Measurements from ENCODE around the gene USP49.

Gene USP49

DNA sequence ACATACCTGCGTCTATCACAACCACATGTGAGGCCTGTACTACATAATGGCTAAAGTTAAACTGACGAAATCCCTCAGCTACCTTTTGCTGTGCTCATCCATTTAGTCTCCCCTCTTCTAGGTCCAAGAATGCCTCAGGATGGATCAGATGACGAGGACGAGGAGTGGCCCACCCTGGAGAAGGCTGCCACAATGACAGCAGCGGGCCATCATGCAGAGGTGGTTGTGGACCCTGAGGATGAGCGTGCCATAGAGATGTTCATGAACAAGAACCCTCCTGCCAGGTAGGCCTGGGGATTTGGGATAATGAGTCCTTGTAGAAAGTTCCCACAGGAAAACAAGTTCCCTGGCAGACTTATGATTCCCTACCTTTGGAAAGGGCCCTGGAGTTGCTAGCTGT, 32.1 kb upstream of the USP49 start:
- DNase-seq = no peak

DNA sequence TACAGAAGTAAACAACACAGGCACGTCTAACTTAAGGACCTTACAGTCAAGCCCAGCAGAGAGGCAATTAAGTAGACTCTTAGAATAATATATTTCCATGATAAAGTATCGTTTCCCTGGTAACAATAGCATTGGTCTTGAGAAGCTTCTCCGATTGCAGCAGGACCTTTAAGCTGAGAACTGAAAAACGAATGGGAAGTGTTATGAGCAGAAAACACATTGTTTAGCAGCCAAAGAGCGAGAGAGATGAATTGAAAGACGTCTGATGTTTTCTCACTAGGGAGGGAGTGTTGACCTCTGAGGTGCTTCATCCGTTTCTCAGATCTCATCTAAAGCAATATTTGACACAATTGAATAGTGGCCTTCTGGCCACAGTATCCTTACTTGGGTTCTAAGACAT, 27.0 kb upstream of the USP49 start:
- no peak for DNase-seq

DNA sequence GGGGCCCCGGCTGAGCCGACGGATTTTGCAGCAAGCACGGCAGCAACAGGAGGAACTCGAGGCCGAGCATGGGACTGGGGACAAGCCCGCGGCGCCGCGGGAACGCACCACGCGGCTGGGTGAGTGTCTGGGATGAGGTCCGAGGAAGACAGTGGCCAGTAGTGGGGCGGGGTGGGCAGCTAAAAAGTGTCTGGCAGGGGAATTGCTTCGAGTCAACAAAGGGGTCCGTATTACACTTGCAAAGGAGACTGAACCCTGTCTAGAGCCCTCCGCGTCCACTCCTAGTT, 26.5 kb upstream of the USP49 start:
- DNase-seq = no peak

GRCh38 chr6:41920921-41921711, 25.9 kb upstream of the USP49 start, which contains the start of the genes BYSL and MED20:
TSS of gene BYSL (plus strand) at chr6:41921499. CDS start at chr6:41921563, 64 bp downstream.
TSS of gene MED20 (minus strand) at chr6:41921139. CDS start at chr6:41921018, 121 bp downstream.
- DNase-seq = peak; percentile 96

DNA sequence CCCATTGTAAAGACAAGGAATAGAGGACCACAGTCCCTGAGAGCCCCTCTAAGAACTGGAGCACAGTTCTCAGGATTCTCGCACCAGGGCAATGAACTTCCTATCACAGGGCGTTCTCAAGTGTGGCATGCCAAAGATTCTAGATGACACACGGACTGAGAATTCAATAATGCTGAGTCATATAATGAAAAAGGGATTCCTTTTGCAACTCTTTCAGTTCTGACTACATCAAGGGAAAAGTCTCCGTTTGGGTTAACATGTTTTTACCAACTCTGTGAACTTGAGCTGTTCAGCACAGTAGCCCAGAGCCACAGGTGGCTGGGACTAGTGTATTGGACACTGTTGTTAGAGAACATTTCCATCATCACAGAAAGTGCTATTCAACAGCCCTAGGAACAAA, 22.4 kb upstream of the USP49 start:
- no peak for DNase-seq

- DNase-seq = no peak
These were observed 19.8 kb upstream of the USP49 start for GRCh38 chr6:41914869-41915530.

DNA sequence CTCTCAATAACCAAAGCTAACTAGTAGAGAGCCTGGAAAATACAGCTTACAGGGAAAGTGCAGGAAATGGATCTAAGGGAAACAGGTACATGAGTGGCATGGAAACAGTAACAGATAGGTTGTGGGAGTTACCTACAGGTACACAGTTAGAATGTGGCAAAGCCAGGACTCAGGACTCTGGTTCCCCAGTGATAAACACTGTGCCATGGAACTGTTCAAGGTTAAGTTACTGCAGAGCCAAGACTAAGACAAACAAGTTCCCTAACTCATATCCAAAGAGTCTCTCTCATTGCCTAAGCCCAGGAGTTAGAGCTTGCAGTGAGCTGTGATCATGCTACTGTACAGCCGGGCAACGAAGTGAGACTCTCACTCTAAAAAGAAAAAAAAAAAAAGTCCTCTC, 19.2 kb upstream of the USP49 start:
- DNase-seq = no peak

GRCh38 chr6:41909727-41910126, 14.6 kb upstream of the USP49 start:
- no peak for DNase-seq

DNA sequence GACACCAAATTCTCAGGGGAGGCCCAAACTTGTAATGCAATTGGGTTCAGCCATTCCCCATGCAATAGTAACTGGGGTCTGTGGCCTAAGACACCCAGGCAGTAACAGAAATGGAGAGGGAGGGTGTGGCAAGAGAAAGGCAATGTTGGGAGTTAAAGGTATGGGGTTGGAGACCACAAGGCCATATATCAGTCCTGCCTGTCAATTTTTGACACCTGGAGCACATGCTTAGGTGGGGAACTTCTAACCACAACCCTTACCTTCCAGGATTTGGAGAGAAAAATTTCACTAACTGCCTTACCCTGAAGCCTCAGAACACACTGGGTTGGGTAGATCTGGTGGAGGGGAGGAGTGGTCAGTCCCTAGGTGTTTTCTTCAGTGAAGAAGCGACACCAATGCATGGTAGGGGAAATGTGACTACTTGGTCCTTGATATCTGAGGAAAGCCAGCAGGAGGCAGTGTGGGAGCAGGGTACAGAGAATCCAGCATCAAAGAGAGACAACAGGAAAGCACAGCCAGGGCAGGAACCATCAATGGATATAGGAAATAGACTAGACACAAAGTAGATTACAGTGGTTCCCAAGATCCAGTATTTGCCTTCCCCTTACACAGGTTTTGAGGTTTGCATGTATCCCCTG, 6.8 kb upstream of the USP49 start:
- DNase-seq = peak; percentile 45

DNA sequence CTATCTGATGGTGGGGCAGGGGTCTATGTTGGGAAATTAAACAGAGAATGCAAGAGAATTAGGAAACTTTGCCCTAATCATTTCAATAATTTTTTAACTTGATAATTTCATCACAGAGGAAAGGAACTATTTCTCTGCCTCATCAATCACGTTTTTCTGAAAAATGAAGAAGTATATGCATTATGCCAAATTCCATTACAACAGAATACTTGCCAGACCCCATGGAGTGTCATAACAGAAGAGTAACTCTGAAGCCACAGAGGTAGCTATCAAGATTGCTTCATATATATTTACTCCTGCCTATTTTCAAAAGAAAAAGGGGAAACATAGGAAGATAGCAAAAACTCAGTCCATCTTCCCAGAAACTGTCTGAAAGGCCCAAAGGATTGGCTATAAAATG, 5.7 kb upstream of the USP49 start:
- DNase-seq = no peak

DNA sequence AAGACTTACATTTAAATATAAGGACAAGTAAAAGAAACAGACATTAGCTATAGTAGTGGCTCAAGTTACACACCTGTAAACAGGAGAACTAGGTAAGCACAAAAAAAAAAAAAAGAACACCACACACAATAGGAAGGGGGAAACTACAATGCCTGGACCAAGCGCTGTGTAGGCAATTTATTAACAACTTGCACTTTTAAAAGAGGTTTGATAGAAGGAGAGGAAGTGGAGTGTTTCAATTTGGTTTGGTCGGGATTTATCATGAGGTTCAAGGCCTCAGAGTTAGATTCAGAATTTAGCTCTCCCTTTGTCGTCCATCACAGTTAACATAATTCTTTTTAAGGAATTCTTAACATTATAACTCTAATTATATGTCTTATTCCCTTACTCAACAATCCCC, 1.1 kb upstream of the USP49 start:
- DNase-seq = no peak

- peak; percentile 22 for DNase-seq
These were observed 542 bp downstream of the USP49 start for GRCh38 chr6:41894366-41895299.

GRCh38 chr6:41892921-41893564, 2.1 kb downstream of the USP49 start:
- no peak for DNase-seq

GRCh38 chr6:41887331-41887751, 7.8 kb downstream of the USP49 start:
- no peak for DNase-seq

- no peak for DNase-seq
These were observed 9.2 kb downstream of the USP49 start for GRCh38 chr6:41885930-41886329.

DNA sequence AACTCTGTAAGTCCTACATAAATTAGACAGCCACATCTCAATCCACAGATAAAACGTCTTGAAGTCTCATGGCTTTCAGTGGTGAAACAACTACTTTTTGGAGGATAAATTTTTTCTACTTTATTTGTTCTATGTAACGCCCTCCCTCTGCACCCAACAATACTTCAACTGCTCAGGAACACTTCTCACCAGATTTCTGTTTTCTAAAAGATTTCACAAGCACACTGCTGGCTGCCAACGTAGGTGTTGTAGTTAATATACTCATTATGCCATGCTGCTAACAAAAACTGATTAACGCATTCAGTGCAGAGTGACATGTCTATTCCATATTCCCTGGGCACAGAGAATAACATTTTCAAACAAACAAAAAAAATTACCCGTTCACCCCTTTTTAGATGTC, 10.2 kb downstream of the USP49 start:
- no peak for DNase-seq

DNA sequence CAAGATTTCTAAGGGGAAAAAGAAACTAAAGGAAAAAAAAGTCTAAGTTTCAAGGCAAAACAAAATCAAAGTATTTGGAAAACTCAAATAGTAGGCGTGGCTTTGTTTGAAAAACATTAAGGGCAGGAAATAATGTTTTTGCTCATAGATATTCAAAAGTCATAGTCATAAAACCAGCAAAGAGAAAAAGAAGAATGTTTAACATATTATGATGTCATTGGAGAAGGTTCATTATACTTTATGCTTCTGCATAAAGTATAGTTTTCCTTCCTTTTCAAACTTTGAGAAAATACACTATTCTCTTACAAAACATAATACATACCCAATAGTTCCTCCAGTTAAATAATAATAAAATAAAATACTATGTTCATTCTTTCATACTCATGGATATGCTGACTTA, 13.7 kb downstream of the USP49 start:
- no peak for DNase-seq

DNA sequence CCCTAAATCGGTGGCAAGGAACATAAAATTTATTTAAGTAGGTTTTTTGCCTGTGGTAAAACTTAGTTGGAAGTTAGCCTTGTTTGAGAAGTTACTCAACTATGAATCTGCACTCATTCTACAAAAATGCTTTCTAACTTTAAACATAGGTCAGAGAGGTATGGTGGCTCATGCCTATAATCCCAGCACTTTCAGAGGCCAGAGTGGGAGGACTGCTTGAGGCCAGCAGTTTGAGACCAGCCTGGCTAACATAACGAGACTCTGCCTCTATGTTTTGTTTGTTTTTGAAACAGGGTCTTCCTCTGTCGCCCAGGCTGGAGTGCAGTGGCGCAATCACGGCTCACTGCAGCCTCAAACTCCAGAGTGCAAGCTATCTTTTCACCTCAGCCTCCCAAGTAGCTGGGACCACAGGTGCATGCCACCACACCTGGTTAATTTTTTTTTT, 16.2 kb downstream of the USP49 start:
- DNase-seq = no peak

GRCh38 chr6:41878246-41878645, 16.9 kb downstream of the USP49 start:
- DNase-seq = no peak

GRCh38 chr6:41877051-41877680, 18.0 kb downstream of the USP49 start:
- DNase-seq = no peak

- no peak for DNase-seq
These were observed 20.4 kb downstream of the USP49 start for GRCh38 chr6:41874741-41875140.

DNA sequence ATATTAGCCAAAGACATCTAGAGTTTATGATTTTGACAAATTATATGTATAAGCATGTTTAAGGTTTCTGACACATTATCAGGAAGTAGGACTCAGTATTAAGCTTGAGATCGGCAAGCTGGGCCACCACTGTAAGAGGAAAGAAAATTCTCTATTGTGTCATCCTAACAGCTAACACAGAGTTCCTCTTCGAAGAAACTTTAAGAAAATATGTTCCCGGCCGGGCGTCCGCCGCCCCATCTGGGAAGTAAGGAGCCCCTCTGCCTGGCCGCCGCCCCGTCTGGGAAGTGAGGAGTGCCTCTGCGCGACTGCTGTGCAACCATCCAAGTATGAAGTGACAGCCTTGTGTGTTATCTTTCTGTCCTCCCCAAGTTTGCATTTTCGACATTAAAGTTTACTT, 23.0 kb downstream of the USP49 start:
- DNase-seq = no peak

Measured in activated T-cell treated with anti-CD3 and anti-CD28 coated beads, Interleukin-2, amount 50 U/mL, for 1 hour (primary cell).